Measurements from ENCODE around the gene MAS1.

Gene MAS1

GRCh38 chr6:159880412-159880975 is 10.3 kb upstream of the MAS1 start:
- no peaks in the 10 kb centered on the region for H3K27me3 ChIP-seq (ENCODE audit: insufficient read depth, low read length, poor library complexity)
- no peak for DNase-seq
- no CpG with 5 or more reads among the region's 6 CpGs for WGBS (ENCODE audit: extremely low coverage, insufficient coverage, low lambda C conversion rate)
- no peak overlapping the region for H3K27ac ChIP-seq (ENCODE audit: low read depth, low read length)
- H3K4me3 ChIP-seq (ENCODE audit: low read length), result no peak overlapping the region
- H2BK120ac ChIP-seq (ENCODE audit: low read depth, low read length), result no peak overlapping the region
- no peak overlapping the region for H2AK5ac ChIP-seq (ENCODE audit: low read length)
- no peaks in the 10 kb centered on the region for H3K36me3 ChIP-seq (ENCODE audit: control insufficient read depth, insufficient read depth, low read length)
- no peak overlapping the region for H2BK15ac ChIP-seq (replicated peaks; ENCODE audit: low read depth)
- H2BK5ac ChIP-seq (ENCODE audit: low read length), result no peak overlapping the region
- no peak overlapping the region for H3K4ac ChIP-seq (ENCODE audit: low read depth, low read length)
- H3K4me1 ChIP-seq (ENCODE audit: control insufficient read depth, low read depth, low read length), result no peaks in the 10 kb centered on the region
- no peak overlapping the region for H3K9ac ChIP-seq (ENCODE audit: low read length)
- no peaks in the 10 kb centered on the region for H3K79me1 ChIP-seq (ENCODE audit: low read length)
- H4K8ac ChIP-seq (ENCODE audit: low read depth, low read length), result no peak overlapping the region
- H4K5ac ChIP-seq (ENCODE audit: low read length), result no peak overlapping the region
- H3K4me2 ChIP-seq (ENCODE audit: low read length), result no peak overlapping the region
- no peak overlapping the region for H3K56ac ChIP-seq (ENCODE audit: low read length)
- no peak overlapping the region for H3K18ac ChIP-seq (ENCODE audit: low read length)
- no peaks in the 10 kb centered on the region for H3K79me2 ChIP-seq (ENCODE audit: control insufficient read depth, insufficient read depth, low read length)
- no peak overlapping the region for H3K23ac ChIP-seq (ENCODE audit: low read length)

- Histone ChIP-seq H3K27ac (ENCODE audit: low read depth, low read length) (no peak overlapping the region), H3K79me2 (ENCODE audit: control insufficient read depth, insufficient read depth, low read length) (no peaks in the 10 kb centered on the region), H2AK5ac (ENCODE audit: low read length) (no peak overlapping the region), H3K4me3 (ENCODE audit: low read length) (no peak overlapping the region), H3K4me1 (ENCODE audit: control insufficient read depth, low read depth, low read length) (no peaks in the 10 kb centered on the region), H3K4ac (ENCODE audit: low read depth, low read length) (no peak overlapping the region), H3K4me2 (ENCODE audit: low read length) (no peak overlapping the region), H2BK5ac (ENCODE audit: low read length) (no peak overlapping the region), H3K36me3 (ENCODE audit: control insufficient read depth, insufficient read depth, low read length) (no peaks in the 10 kb centered on the region), H3K18ac (ENCODE audit: low read length) (no peak overlapping the region), H3K27me3 (ENCODE audit: insufficient read depth, low read length, poor library complexity) (no peaks in the 10 kb centered on the region), H3K79me1 (ENCODE audit: low read length) (no peaks in the 10 kb centered on the region), H4K5ac (ENCODE audit: low read length) (no peak overlapping the region), H2BK15ac (replicated peaks; ENCODE audit: low read depth) (no peak overlapping the region), H3K23ac (ENCODE audit: low read length) (no peak overlapping the region), H3K9ac (ENCODE audit: low read length) (no peak overlapping the region), H3K56ac (ENCODE audit: low read length) (no peak overlapping the region), H4K8ac (ENCODE audit: low read depth, low read length) (no peak overlapping the region), H2BK120ac (ENCODE audit: low read depth, low read length) (no peak overlapping the region)
- DNase-seq, result no peak
- no CpG with 5 or more reads among the region's 4 CpGs for WGBS (ENCODE audit: extremely low coverage, insufficient coverage, low lambda C conversion rate)
Measured at GRCh38 chr6:159884720-159885119, 6.1 kb upstream of the MAS1 start.

GRCh38 chr6:159886270-159886669 is 4.5 kb upstream of the MAS1 start:
- Histone ChIP-seq H3K18ac (ENCODE audit: low read length) (no peak overlapping the region), H2BK5ac (ENCODE audit: low read length) (no peak overlapping the region), H3K79me2 (ENCODE audit: control insufficient read depth, insufficient read depth, low read length) (no peaks in the 10 kb centered on the region), H3K4me3 (ENCODE audit: low read length) (no peak overlapping the region), H3K56ac (ENCODE audit: low read length) (no peak overlapping the region), H3K4me2 (ENCODE audit: low read length) (no peak overlapping the region), H2BK15ac (replicated peaks; ENCODE audit: low read depth) (no peak overlapping the region), H3K36me3 (ENCODE audit: control insufficient read depth, insufficient read depth, low read length) (no peaks in the 10 kb centered on the region), H4K8ac (ENCODE audit: low read depth, low read length) (no peak overlapping the region), H3K4ac (ENCODE audit: low read depth, low read length) (no peak overlapping the region), H3K4me1 (ENCODE audit: control insufficient read depth, low read depth, low read length) (no peaks in the 10 kb centered on the region), H2AK5ac (ENCODE audit: low read length) (no peak overlapping the region), H3K27ac (ENCODE audit: low read depth, low read length) (no peak overlapping the region), H3K9ac (ENCODE audit: low read length) (no peak overlapping the region), H2BK120ac (ENCODE audit: low read depth, low read length) (no peak overlapping the region), H3K79me1 (ENCODE audit: low read length) (no peaks in the 10 kb centered on the region), H3K27me3 (ENCODE audit: insufficient read depth, low read length, poor library complexity) (no peaks in the 10 kb centered on the region), H4K5ac (ENCODE audit: low read length) (no peak overlapping the region), H3K23ac (ENCODE audit: low read length) (no peak overlapping the region)
- no peak for DNase-seq
- WGBS (ENCODE audit: extremely low coverage, insufficient coverage, low lambda C conversion rate), result 100% methylated on average over 1 of the region's 3 CpGs

GRCh38 chr6:159887146-159887545 is 3.6 kb upstream of the MAS1 start:
- Histone ChIP-seq H3K36me3 (ENCODE audit: control insufficient read depth, insufficient read depth, low read length) (no peaks in the 10 kb centered on the region), H3K4ac (ENCODE audit: low read depth, low read length) (no peak overlapping the region), H3K4me1 (ENCODE audit: control insufficient read depth, low read depth, low read length) (no peaks in the 10 kb centered on the region), H2BK15ac (replicated peaks; ENCODE audit: low read depth) (no peak overlapping the region), H3K23ac (ENCODE audit: low read length) (no peak overlapping the region), H3K79me1 (ENCODE audit: low read length) (no peaks in the 10 kb centered on the region), H3K56ac (ENCODE audit: low read length) (no peak overlapping the region), H2AK5ac (ENCODE audit: low read length) (no peak overlapping the region), H3K27ac (ENCODE audit: low read depth, low read length) (no peak overlapping the region), H3K9ac (ENCODE audit: low read length) (no peak overlapping the region), H3K79me2 (ENCODE audit: control insufficient read depth, insufficient read depth, low read length) (no peaks in the 10 kb centered on the region), H4K8ac (ENCODE audit: low read depth, low read length) (no peak overlapping the region), H3K27me3 (ENCODE audit: insufficient read depth, low read length, poor library complexity) (no peaks in the 10 kb centered on the region), H3K18ac (ENCODE audit: low read length) (no peak overlapping the region), H2BK5ac (ENCODE audit: low read length) (no peak overlapping the region), H2BK120ac (ENCODE audit: low read depth, low read length) (no peak overlapping the region), H3K4me2 (ENCODE audit: low read length) (no peak overlapping the region), H3K4me3 (ENCODE audit: low read length) (no peak overlapping the region), H4K5ac (ENCODE audit: low read length) (no peak overlapping the region)
- no CpG with 5 or more reads among the region's 7 CpGs for WGBS (ENCODE audit: extremely low coverage, insufficient coverage, low lambda C conversion rate)
- no peak for DNase-seq

GRCh38 chr6:159887761-159888160 is 3.0 kb upstream of the MAS1 start:
- Histone ChIP-seq H3K27ac (ENCODE audit: low read depth, low read length) (no peak overlapping the region), H3K9ac (ENCODE audit: low read length) (no peak overlapping the region), H2BK15ac (replicated peaks; ENCODE audit: low read depth) (no peak overlapping the region), H2BK120ac (ENCODE audit: low read depth, low read length) (no peak overlapping the region), H3K56ac (ENCODE audit: low read length) (no peak overlapping the region), H3K4me1 (ENCODE audit: control insufficient read depth, low read depth, low read length) (no peaks in the 10 kb centered on the region), H4K5ac (ENCODE audit: low read length) (no peak overlapping the region), H3K4ac (ENCODE audit: low read depth, low read length) (no peak overlapping the region), H3K23ac (ENCODE audit: low read length) (no peak overlapping the region), H3K36me3 (ENCODE audit: control insufficient read depth, insufficient read depth, low read length) (no peaks in the 10 kb centered on the region), H3K4me2 (ENCODE audit: low read length) (no peak overlapping the region), H3K79me1 (ENCODE audit: low read length) (no peaks in the 10 kb centered on the region), H3K18ac (ENCODE audit: low read length) (no peak overlapping the region), H4K8ac (ENCODE audit: low read depth, low read length) (no peak overlapping the region), H3K27me3 (ENCODE audit: insufficient read depth, low read length, poor library complexity) (no peaks in the 10 kb centered on the region), H3K79me2 (ENCODE audit: control insufficient read depth, insufficient read depth, low read length) (no peaks in the 10 kb centered on the region), H3K4me3 (ENCODE audit: low read length) (no peak overlapping the region), H2AK5ac (ENCODE audit: low read length) (no peak overlapping the region), H2BK5ac (ENCODE audit: low read length) (no peak overlapping the region)
- no CpG with 5 or more reads among the region's 6 CpGs for WGBS (ENCODE audit: extremely low coverage, insufficient coverage, low lambda C conversion rate)
- no peak for DNase-seq

- Histone ChIP-seq H2BK15ac (replicated peaks; ENCODE audit: low read depth) (no peak overlapping the region), H4K5ac (ENCODE audit: low read length) (no peak overlapping the region), H3K36me3 (ENCODE audit: control insufficient read depth, insufficient read depth, low read length) (no peaks in the 10 kb centered on the region), H3K4me3 (ENCODE audit: low read length) (no peak overlapping the region), H3K4ac (ENCODE audit: low read depth, low read length) (no peak overlapping the region), H3K18ac (ENCODE audit: low read length) (no peak overlapping the region), H3K9ac (ENCODE audit: low read length) (no peak overlapping the region), H3K27me3 (ENCODE audit: insufficient read depth, low read length, poor library complexity) (no peaks in the 10 kb centered on the region), H3K79me2 (ENCODE audit: control insufficient read depth, insufficient read depth, low read length) (no peaks in the 10 kb centered on the region), H3K27ac (ENCODE audit: low read depth, low read length) (no peak overlapping the region), H3K79me1 (ENCODE audit: low read length) (no peaks in the 10 kb centered on the region), H2AK5ac (ENCODE audit: low read length) (no peak overlapping the region), H3K4me2 (ENCODE audit: low read length) (no peak overlapping the region), H3K23ac (ENCODE audit: low read length) (no peak overlapping the region), H3K56ac (ENCODE audit: low read length) (no peak overlapping the region), H2BK5ac (ENCODE audit: low read length) (no peak overlapping the region), H4K8ac (ENCODE audit: low read depth, low read length) (no peak overlapping the region), H3K4me1 (ENCODE audit: control insufficient read depth, low read depth, low read length) (no peaks in the 10 kb centered on the region), H2BK120ac (ENCODE audit: low read depth, low read length) (no peak overlapping the region)
- WGBS (ENCODE audit: extremely low coverage, insufficient coverage, low lambda C conversion rate), result no CpG with 5 or more reads among the region's 7 CpGs
- DNase-seq, result no peak
Measured at GRCh38 chr6:159890201-159890600, 587 bp upstream of the MAS1 start.
